HCEC 1CT (cell line): Measurements from ENCODE around the gene KREMEN1.
"Not testable (repeated sequence)": the region's sequence is repeated elsewhere in the genome, so short reads cannot be mapped to it uniquely, and the experiment has no call there.

ENCODE experiments used
- DNase-seq: peaks from one replicate; pipeline ENCODE4 v3.0.0-alpha.2; 2017

KREMEN1 gene, protein sequence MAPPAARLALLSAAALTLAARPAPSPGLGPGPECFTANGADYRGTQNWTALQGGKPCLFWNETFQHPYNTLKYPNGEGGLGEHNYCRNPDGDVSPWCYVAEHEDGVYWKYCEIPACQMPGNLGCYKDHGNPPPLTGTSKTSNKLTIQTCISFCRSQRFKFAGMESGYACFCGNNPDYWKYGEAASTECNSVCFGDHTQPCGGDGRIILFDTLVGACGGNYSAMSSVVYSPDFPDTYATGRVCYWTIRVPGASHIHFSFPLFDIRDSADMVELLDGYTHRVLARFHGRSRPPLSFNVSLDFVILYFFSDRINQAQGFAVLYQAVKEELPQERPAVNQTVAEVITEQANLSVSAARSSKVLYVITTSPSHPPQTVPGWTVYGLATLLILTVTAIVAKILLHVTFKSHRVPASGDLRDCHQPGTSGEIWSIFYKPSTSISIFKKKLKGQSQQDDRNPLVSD

GRCh38 chr22:29072979-29073617 lies at the start of gene KREMEN1:
KREMEN1 (plus strand) TSS chr22:29073035; CDS start chr22:29073131, 96 bp downstream.
- DNase-seq: no peak

DNA sequence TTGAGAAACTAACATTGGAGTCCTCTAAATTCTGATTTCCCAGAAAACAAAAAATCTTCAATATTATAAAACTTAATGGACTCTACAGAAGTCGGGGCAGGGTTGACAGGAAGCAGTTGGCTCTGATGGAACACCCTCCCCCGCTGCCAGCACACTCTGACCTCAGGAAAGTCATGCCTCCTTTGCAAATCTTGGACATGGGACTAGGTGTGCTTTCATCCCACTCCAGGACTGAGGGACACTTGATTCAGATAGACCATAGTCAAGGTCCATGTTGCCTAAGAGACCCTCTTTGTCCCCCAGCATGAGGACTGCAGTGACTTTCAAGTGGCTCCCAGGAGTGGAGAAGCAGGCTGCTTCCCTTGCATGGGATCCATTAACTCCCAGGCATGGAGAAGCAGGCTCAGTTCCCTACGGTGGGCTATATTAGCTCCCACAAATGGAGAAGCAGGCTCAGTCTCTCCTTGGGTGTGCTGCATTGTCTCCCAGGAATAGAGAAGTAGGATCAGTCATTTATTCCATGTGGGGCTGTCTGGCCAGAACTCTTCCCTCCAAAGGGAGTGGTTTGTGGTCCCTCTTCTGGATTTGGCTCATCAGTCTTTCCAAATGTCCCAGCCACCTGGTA lies 49.6 kb upstream of the KREMEN1 start:
- DNase-seq: no peak

- DNase-seq: no peak
Observed at GRCh38 chr22:29026579-29026978, 46.3 kb upstream of the KREMEN1 start.

DNA sequence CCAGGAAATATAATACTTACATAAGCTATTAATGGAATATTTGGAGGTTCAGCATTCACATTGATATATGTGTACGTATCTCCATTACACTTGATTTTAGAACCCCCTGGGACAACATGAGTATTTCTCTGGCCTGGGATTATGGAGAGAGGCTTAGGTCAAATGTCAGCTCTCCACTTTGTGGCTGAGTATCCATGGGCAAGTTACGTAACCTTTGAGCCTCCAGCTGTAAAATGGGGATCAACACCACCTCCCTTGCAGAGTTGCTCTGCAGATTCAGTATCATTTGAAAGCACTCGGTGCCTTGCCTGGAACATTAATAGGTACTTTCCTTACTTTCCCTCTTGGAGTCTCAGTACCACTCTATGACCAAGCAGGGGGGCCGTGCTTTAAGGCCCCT lies 44.4 kb upstream of the KREMEN1 start:
- DNase-seq: no peak

DNA sequence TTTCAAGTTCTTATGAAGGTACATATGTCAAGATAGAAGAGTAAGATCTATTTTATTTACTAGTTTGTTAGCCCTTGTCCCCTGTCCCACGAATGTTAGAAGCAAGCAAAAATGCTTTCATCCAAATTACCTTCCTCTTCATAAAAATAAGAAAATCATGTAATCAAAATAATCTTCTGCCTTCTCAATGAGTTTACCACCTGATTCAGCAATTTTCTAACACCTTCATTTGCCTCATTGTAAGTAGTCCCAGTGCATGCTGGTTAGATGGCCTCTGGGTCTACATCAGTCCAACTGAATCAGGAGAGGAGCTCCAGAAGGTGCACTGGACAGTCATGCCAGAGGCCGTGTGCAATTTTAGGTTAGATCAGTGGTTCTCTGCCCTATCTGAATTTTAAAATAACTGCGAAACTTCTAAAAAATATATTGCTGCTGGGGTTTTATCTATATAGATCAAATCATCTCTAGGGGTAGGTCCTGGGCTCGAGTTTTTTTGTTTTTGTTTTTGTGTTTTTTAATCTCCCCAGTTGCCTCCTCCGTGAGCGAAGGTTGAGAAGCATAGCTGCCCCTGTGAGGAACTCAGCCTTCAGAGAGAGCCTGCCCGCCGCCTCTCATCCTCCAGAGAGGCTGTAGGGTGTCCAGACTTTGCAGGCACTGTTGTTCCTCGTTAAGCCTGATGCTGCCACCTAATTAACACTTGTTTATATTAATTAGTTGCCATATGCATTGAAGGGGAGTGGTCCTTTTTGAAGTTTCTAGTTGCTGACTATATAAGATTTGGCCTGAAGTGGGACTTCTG lies 43.4 kb upstream of the KREMEN1 start:
- DNase-seq: no peak

- no peak for DNase-seq
Observed at GRCh38 chr22:29030016-29030617, 42.7 kb upstream of the KREMEN1 start.

- peak; percentile 76 for DNase-seq
Observed at GRCh38 chr22:29030618-29031226, 42.1 kb upstream of the KREMEN1 start.

- peak; percentile 94 for DNase-seq
Observed at GRCh38 chr22:29031227-29032011, 41.4 kb upstream of the KREMEN1 start.

DNA sequence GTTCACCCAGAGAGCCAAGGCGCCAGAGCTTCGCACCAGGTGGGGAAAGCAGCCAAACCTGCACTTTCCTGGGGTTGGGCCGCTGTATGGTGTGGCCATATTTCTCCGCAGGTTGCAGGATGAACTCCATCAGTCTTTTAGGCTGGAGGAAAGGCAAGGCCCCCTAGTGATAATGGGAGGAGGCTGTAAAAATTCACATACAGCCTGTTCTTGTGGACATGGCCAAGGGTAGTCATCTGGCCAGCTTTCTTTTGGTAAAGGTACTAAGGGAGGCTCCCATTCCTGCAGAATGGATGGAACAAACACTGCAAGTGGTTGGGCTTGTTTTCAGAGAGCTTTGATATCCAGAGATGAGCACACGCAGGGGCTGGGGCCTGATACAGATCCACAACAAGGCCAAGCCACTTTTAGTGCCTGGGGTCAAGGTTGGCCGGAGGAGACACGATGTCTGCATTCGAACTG lies 40.8 kb upstream of the KREMEN1 start:
- peak; percentile 9 for DNase-seq

- DNase-seq: no peak
Observed at GRCh38 chr22:29032584-29032983, 40.3 kb upstream of the KREMEN1 start.

DNA sequence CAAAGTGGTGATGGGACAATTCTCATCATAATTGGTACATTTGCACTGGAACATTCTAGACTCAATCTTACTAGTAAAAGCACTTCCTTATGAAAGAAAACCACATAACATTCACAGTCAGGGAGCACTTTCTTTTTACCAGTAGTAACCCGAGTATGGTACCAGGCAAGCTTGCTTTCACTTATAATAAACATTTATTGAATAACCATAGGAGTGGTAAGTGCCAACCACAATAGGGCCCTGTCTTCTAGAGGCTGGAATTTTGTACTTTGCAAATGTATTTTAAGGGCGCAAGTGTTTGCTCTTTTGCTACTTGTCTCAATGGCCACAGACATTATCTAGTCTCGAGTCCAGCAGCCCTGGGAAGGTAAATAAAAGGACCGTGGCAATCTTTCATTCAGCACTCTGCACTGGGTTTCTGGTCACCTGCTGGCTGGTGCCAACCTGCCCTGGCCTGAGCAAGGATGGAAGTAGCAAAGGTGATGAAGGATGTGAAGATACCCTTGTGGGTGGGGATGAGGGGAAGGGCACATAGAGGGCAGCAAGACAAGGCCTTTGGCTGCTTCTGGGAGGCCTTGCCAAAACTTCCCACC lies 35.4 kb upstream of the KREMEN1 start:
- DNase-seq: no peak

DNA sequence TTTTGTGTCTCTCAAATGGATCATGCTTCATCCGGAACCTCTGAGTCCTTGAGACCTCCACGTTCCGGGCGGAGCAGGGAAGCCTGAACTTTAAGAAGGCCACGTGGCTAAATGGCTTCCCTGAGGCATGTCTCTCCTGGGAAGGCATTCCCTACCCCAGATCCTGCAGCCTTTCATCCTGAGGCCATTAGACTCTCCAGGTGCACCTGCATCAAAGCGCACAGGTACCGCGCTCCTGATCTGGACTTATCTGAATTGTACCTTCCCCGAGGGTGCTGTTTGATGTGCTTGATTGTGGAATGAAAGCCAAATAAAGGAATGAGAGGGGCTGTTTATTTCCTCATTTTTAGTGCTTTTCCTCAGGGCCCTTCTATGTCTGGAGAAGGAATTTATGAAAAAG lies 33.7 kb upstream of the KREMEN1 start:
- DNase-seq: no peak

- not testable (repeated sequence) for DNase-seq
Observed at GRCh38 chr22:29039684-29040083, 33.2 kb upstream of the KREMEN1 start.

- peak; percentile 82 for DNase-seq
Observed at GRCh38 chr22:29040385-29041275, 32.2 kb upstream of the KREMEN1 start.

DNA sequence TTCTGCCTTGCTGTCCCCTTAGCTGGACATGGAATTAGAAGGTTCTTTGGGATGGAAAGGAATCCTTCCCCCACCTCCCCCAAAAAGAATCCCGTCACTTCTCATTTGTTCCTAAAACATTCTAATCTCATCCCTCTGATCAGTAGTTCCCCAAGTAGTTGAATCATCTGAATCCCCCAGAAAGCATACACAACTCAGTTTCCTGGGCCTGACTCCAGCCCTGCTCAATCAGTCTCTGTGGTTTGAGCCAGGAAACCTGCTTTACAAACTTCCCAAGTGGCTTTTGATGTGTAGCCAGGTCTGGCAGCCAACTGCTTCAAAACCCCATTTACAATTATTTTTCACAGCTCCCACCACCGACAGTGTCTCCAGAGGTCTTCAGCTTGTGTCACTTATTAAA lies 31.4 kb upstream of the KREMEN1 start:
- peak; percentile 44 for DNase-seq

GRCh38 chr22:29043906-29044575 lies 28.8 kb upstream of the KREMEN1 start:
- peak; percentile 74 for DNase-seq

GRCh38 chr22:29044657-29045176 lies 28.1 kb upstream of the KREMEN1 start:
- peak; percentile 85 for DNase-seq

GRCh38 chr22:29048822-29049654 lies 23.8 kb upstream of the KREMEN1 start:
- DNase-seq: no peak
